HG03103 (cell line): ENCODE measurements around the gene RBM5.

ENCODE experiments used
- ATAC-seq: cut with Tn5 transposase; IDR thresholded peaks from one replicate; pipeline ENCODE4 v1.9.1; 2021; ENCODE audit warnings: low read depth; ENCODE audit not compliant: unreplicated experiment

The RBM5 gene

DNA sequence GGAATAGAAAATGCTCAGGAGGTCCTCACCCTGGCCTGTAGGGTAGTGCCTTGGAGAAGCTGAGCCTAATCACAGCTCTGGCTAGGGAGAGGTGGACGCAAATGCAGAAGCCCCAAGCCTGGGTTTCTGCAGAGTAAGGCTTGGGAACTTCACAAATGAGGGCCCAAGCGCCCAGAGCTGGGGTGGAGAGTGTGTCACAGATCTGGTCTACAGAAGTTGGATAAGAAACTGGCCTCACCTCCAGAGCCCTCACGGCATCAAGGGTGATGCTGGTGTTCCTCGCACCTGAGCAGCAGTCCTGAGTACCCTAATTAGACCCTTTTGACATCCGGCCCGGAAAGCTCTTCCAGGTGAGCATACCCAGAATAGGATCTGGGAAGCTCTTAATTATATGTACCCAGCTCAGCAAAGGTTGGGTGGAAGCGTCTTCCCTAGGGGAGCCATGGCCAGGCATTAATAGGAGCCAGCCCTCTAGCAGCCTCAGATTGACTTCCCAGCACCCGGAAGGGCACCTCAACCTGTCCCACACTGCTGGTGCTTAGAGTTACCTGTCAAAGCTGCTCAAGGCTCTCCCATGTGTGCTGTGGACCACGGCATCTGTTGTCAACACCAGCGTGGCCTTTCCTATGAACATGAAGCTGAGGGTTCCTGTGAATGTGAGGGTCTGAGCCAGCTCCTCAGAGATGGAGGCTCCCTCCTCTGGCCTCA is 31.8 kb downstream of the RBM5 start:
- no peak for ATAC-seq

DNA sequence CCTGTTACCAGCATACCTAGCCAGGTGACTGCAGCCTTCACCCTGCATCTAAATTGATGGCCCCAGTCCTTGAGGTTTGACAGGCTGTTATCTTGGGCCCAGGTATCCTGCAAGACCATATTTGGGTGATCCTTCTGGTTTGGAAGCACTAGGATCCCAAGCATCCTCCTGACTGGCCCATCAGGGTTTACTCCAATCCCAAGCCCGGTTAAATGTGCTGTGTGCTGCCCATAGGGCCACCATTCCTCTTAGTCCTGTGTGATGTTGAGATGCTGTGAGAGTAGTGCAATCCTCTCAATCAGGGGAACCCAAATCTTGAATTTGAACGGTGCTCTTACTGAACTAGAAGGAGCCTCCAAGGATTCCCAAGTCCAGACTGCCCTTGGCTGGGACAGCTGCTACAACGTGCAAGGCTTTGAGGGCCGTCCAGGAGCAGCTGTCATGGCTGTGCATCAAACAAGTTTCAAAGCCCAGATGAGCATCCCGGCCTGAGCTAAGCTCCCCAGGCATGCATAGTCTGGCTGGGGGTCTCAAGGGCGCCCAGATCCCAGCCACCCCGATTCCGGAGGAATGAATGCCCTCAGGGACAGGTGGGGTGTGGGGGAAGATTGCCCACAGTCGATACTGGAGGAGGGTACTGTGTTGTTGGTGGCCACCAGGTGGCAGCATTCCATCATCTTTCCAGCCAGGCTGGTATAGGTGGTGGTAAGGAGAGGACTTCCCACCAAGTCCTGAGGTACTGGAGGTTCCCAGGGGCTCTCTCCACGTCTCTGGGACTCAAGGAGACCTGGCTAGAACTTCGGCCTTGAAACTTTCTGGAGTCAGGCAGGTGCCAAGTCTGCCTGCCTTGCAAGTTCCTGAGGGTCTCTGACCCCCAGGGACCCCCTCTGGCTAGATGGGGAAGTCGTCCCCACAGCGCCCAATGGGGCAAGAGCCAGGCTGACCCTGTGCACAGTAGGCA is 32.6 kb downstream of the RBM5 start:
- no peak for ATAC-seq

DNA sequence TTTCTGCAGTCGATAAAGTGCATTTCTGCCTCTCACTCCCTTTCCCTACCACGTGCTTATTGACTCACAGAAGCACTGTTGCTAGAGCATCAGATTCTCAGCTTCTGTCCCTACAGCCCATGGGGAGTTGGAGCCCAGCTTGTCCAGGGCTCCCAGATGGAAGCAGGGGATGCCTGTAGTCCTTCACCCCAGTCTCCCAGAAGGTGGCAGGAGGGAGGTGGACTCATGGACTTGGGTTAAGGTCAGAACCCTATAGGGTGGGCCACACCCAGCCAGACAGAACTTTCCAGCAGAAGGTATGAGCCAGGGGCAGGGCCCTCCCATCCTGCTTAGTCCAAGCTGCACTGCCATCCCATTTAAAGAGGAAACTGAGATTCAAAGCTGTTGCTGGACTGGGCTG is 33.4 kb downstream of the RBM5 start:
- ATAC-seq, result no peak

DNA sequence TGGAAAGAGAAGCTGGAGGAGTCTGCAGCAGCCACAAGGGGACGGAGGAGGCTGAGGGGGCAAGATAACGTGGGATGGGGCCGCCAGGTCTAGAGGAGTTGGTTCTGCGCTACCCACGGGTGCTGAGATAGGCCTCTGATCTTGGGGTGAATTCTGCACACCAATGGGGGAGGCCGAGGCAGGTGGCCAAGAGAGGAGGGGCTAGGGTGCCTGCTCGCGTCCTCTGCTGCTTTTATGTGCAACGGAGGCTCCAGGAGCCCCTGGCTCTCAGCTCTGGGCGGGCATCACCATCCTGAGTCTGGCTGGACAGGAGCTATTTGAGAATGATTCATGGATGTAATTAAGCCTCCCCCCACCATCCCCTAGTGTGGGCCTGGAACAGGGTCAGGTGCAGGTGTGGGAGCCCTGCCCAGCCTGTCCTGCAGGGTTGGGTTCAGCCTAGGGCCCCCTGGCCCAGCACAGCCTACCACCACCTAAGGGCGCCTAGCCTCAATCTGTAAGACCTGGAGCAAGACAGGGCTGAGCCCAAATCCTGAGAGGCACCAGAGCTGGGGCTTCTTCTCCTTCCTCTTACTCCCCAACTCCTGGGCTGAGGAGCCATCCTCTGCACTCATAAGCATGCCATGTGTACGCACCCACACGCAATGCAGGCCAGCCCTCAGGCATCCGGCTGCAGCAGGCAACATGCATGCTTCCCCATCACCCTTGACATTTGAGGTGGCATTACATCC is 34.1 kb downstream of the RBM5 start:
- ATAC-seq, result no peak

DNA sequence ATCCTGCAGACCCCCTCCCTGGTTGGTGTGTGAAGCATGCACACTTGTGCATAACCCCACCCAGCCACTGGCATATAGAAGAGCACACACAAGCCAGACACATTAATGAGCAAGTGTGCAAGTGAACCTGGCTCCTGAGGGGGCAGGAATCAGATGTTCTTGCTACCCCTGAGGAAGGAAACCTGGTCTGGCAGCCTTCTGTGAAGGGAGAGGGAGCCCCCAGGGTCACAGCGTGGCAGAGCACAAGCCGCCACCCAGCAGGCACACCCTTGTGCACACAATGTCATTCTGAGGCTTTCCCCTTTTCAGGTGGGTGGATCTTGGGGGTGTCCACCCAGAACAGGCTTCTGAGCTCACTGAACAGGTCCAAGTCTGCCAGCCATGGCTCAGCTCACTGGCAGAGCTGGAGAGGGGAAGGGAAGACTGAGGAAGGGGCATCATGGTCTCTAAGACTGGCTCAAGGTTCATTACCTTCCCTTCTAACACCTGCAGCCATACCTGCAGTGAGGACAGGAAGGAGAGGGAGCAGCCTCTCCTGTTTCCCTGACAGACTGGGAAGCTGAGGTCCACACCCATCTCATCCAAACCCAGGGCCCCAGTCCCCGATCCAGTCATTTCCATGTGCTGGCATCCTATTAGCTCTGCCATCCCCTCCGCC is 34.8 kb downstream of the RBM5 start:
- no peak for ATAC-seq

DNA sequence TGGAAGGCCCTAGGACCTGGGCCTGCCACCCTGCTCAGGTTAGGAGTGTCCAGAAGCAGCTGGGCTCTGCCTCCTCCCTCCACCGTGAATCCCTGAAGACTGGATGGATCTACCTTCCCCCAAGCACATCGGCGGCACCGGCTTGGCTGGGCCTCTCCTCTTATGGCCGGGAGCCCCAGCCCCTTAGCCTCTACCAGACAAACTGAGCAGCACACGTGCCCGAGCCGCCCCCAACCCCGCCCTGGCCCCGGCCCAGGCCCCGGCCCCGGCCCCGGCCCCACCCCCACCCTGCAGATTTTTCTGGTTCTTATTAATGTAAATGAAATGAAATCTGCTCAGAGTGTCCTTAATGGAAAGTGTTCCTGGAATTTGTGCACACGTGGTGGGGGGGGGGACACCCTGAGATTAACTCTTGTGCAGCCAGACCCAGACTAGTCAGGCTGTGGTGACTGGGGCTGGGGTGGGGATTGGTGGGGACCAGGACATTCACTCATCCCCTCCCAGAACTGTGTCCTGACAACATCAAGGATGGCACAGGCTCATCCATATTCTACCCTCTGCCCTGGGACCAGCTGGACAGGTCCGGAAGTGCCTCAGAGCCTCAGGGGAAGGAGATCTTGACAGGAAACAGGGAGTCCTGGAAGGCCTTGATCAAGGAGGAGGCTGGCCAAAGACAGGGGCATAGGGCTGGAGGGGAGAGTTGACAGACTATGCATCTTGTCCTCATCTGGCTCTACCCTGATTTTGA is 35.5 kb downstream of the RBM5 start:
- ATAC-seq, result no peak

DNA sequence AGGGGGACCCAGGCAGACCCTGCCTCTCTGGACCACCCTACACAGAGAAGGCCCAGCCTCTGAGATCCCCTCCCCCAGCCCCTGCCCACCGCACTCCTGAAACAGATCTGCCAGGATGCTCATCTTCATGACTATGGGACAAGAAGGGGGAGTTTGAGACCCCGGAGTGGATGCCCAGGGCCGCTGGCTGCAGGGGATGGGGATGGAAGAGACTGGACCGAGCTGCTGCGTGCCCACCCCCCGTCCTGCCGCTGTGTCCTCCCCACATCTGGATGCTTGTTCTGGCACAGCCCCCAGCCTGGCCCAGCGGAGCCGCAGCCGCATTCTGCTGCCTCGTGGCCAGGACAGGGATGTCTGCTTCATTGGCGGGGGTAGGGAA is 36.1 kb downstream of the RBM5 start:
- no peak for ATAC-seq

DNA sequence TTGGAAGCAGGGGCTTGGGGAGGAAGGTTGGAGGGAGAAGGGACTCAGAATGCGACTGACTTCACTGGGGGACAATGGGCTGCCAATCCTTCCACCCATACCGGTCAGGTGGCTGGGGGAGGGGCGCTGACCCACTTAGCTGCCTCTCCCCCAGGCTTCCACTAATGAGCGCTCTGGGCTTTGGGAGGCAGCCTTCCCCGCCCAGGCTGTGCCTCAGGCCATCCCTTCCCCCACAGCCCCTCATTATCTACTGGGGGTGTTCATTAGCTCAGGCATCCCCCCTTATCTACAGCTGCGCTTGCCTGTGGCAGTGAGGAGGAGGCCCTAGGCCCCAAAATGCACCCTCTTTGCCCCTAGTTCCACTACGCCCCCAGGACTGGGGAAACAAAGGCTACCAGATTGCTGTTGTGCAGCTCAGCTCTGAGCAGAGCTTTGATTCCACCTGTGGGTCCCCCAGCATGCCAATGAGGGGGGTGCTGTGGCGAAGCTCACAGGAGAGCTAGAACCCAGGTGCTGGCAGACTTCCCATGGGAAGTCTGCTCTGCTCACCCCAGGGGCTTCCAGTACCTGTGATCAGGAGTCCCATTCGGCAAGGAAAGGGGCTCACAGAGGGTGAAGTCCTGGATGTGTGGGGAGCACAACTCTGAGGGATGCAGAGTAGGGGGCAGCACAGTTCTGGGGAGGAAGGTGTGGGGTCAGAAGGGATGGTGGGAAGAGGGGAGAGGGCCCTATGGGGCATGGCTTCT is 37.0 kb downstream of the RBM5 start:
- no peak for ATAC-seq

DNA sequence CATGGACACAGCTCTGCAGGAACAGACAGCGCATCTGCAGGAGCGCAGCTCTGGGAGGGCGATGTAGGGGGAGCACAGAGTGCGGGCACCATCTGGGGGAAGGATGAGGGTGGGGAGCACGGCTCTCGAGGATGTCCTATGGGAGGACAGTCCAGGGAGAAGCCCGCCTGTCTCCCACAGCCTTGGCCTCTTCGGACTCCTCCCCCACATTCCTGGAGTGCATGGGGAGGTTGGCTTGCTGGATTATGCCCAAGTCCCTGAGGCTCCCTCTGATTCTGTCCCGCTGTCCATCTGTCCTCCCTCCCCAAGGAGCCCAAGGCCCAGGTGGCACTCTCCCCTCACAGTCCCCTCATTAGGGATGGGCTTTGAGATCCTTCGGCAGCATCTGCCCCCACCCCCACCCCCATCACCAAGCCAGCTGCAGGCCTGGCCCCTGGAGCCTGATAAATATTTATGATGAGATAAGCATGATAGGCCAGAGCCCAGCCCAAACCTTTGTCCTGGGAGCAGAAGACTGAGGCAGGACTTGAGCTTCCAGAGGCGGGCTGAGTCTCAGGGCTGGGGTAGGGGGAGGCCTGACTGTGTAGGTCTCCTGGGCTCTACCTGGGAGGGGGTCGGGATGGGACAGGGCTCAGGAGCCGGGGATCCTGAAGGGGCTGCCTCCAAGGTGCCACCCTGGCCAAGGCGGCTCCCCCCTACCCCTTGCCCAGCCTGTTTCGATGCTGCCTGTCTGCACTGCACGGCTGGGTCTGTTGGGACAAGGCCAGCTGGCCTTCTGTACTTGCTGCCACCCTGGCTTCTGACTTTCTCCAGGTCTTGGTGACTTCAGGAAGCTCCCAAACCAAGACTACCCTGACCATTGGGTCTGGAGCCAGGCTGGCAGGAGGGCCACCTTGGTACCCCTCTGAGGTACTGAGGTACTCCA is 37.8 kb downstream of the RBM5 start:
- ATAC-seq, result no peak

DNA sequence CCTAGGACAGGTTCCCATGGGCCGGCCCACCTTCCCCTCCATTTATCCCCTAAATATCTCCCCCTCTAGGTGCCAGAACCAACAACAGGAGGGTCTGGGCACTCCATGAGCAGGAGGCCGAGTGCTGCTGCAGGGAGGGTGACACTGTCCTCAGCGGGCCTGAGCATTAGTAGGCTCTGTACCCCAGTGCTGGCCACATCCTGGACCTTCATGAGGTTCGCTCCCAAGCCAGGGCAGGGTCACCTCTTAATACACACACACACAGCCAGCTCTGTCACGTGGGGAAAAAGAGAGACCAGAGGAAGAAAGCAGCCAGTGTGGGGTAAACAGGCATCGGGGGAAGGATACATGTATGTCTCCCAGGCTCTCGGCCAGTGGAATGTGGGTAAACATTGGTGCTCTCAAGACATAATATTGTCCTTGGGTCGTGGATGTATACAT is 38.6 kb downstream of the RBM5 start:
- ATAC-seq, result no peak

DNA sequence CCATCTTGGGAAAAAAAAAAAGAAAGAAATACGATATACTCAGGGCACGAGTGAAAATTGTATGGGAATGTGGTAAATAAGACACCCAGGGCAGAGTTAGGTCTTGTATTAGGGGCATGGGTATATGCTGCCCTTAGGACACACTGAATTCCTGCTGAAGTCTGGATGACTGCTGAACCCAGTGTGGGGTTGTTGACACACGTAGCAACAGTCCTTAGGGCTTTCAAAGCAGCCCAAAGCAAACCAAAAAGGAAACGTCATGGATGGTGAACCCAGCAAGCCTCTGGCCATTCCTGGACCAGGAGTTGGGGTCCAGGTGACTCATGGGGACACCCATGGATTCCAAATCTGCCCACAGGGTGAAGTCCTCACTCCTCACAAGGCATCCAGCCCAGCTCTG is 39.3 kb downstream of the RBM5 start:
- no peak for ATAC-seq

DNA sequence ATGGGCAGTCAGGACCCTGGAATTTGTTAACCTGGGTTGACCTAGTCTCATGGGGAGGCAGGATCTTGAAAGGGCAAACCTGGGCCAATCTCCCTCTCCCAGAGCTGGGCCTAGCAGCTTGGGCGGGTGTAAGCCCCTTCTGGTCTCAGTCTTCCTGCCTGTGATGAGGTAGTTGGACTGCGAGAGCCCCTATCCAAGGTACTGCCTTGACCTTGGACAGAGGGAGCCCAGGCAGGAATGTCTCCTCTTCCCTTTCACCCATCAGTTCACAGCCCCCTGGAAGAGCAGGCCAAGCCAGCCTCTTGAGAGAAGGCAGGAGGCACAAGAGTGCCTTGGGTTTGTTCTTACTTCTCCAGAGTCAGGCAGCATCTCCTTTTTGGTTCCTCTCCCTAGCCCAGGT is 41.7 kb downstream of the RBM5 start:
- ATAC-seq, result no peak

DNA sequence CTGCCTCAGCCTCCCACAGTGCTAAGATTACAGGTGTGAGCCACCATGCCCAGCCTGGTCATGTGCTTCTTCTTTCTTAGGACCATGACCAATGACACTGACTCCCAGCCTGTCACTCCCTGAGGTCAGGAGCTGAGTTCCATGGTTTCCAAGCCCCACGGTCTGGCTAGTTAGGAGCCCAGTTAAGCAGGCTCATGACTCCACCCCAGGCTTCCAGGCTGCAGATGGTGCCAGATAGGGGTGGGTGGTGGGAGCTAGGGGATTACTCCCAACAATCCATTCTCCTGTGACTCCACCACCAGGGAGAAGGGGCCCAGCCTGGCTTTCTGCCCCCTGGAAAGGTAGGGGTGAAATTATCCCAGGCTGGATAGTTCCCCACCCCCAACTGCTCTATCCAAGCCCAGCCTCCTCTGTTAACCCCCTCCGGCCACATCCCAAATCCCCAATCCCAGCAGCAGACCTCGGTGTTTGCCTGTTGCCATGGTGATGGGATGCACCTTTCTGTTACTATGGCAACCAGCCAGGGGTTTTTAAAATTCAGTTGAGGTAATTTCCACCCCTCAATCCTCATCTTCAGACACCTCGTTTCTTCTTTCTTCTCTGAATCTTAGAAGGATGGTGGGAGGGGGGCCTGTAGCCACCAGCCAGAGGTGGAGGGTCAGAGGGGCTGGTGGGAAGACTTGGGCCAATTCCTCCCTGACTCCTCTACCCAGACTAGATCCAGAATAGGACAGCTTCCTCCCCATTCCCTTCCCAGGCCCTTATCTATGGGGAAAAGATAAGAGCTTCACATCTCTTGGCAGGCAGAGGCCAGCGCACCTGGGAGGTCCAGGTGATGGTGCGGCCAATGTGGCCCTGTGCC is 43.9 kb downstream of the RBM5 start:
- no peak for ATAC-seq

DNA sequence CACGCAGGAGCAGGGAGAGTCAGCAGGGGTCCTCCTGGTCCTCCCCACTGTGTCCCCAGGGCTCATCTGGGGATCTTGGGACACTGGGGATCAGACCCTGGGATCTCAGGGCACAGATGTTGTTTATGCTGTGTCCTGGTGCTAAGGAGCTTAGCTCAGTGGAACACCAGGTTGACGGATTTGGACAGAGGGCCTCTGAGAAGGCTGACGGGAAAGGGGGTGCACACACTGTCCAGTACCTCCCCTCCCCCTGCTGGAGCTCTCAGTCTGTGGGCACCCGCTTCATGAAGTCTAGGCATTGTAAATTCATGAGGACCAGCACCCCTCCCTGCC is 44.5 kb downstream of the RBM5 start:
- no peak for ATAC-seq

DNA sequence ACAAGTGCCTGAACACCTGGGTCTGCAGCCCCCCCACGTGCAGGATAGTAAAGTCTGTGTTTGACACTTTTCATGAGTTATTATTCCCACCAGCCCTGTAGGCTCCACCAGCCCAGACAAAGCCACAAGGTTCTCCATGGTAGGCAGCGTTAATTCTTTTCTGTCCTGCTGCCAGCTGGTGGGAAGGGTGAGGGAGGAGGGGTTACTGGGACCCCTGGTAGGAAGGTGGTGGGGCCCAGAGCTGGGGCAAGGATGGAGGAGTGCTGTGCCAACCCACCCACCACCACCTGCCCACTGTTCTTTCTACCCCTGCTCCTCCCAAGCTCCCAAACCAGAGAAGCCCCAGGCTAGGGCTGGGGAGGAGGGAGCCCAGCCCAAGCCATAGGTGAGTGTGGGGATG is 45.6 kb downstream of the RBM5 start:
- no peak for ATAC-seq

DNA sequence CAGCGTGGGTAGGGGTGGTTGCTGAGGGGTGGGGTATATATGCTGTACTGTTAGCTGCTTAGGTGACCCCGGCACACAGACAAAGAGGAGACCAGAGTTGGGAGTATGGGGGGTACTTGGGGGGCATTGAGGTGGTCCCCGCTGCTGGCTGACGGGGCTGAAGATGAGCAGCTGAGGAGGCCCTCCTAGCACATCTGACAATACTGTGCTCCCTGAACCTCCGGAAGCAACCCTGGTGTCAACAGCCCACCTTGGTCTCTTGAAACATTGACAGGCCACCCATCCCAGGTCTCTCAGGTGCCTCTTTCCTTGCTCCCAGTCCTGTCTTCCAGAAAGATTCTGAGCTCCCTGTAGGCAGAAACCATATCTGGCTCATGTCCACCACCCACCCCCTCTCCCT is 47.2 kb downstream of the RBM5 start:
- no peak for ATAC-seq

DNA sequence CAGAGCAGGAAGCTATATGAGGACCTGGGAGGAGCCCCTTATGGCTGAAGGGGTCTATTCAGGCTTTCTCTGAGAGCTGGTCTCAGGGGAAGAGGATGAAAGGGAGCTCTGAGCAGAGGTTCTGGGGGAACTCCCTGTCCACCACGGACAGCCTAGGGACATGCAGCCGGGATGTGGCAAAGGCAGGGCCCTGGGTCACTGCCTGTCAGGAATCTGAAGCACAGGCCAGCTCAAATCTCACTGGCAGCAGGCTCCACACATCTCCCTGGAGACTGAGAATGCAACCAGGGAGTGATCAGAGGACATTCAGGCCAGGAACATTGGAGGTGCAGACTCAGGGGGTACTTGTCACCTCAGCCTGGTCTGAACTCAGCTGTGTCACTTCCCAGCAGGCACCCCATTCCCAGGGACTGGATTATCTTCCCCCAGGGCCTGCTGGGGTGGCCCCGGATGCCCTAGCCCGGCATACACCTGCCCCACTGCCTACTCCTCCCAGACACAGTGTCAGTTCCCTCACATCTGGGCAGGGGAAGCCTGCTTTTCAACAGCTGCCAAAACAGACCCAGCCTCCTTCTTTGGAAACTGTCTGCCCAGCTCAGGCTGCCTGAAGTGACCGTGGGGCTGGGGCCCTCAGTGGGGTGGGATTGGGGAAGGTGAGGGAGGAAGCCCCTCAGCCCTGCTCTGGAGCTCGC is 48.1 kb downstream of the RBM5 start:
- no peak for ATAC-seq
